ENCODE data around the gene CSAG2.

- TF ChIP-seq CTCF (IDR thresholded peaks at IDR 0.05; ENCODE audit: borderline replicate concordance, extremely low read depth, low read length, poor library complexity, severe bottlenecking) (no peak), EZH2 (IDR thresholded peaks at IDR 0.05; ENCODE audit: borderline replicate concordance, low read depth, low read length, severe bottlenecking) (no peak)
These were observed 26.0 kb upstream of the CSAG2 start for GRCh38 chrX:152735101-152735500.

All from DND-41 (cell line).